Panc1 (cell line): ENCODE results near the gene TBCC. TPM values are rescaled to one million over a fixed set of nuclear protein-coding genes. Genes with fewer than 3 reads are reported as not detected.

ENCODE experiments used
- ATAC-seq: fragments of 200-7000 bp; cut with Tn5 transposase; 2 replicates; pipeline ENCODE4 v1.9.1; 2020; ENCODE audit warnings: mild to moderate bottlenecking, moderate library complexity
- BruUV-seq: library from RNA; stranded (reverse); fragments of 400-500 nt; replicated peaks from 2 replicates; lab custom pipeline; 2021; lab: Mats Ljungman, UMichigan
- CTCF ChIA-PET: fragments of 300-600 bp; sonication (Branson Sonifier 250); formaldehyde crosslinking; loops from one replicate; lab custom pipeline; 2022; ENCODE audit warnings: antibody characterized with exemption; lab: Charles Lee
- POLR2A ChIA-PET: fragments of 300-600 bp; sonication (Branson Sonifier 250); formaldehyde crosslinking; loops from one replicate; lab custom pipeline; 2022; ENCODE audit warnings: antibody characterized with exemption; lab: Charles Lee
- DNase-seq: peaks from one replicate; pipeline ENCODE4 v3.0.0-alpha.2; 2010; ENCODE audit warnings: low read depth, low spot score
- H3K27ac ChIP-seq: 2 replicates; pipeline ENCODE4 v1.5.1; 2011; ENCODE audit warnings: mild to moderate bottlenecking, low read length, inconsistent platforms
- H3K27me3 ChIP-seq: fragments of 200-500 bp; sonication (Bioruptor generic); 2 replicates; pipeline ENCODE4 v1.6.0; 2014; ENCODE audit warnings: low read length, inconsistent platforms; ENCODE audit not compliant: control insufficient read depth, insufficient read depth
- H3K36me3 ChIP-seq: fragments of 200-500 bp; sonication (Bioruptor generic); 2 replicates; pipeline ENCODE4 v1.5.1; 2014; ENCODE audit warnings: inconsistent platforms, mild to moderate bottlenecking, low read length, moderate library complexity; ENCODE audit not compliant: control insufficient read depth, insufficient read depth
- H3K4me1 ChIP-seq: 2 replicates; pipeline ENCODE4 v1.5.1; 2011; ENCODE audit warnings: inconsistent platforms, mild to moderate bottlenecking, low read length, moderate library complexity; ENCODE audit not compliant: control insufficient read depth, insufficient read depth
- H3K4me3 ChIP-seq, 2 experiments: 2 replicates each; pipeline ENCODE4 v1.5.1; 2011 to 2012; ENCODE audit warnings: low read depth in 2 of 2, low read length in 2 of 2, mild to moderate bottlenecking in 2 of 2, inconsistent platforms in 1 of 2, moderate library complexity in 1 of 2
- H3K9me3 ChIP-seq: fragments of 200-500 bp; sonication (Bioruptor generic); 2 replicates; pipeline ENCODE4 v1.5.1; 2014; ENCODE audit warnings: low read depth, mild to moderate bottlenecking, inconsistent platforms, low read length, moderate library complexity; ENCODE audit not compliant: control insufficient read depth, insufficient read depth
- POLR2AphosphoS5 ChIP-seq: IDR thresholded peaks from 2 replicates; pipeline ENCODE4 v1.6.1; 2012; ENCODE audit warnings: mild to moderate bottlenecking, low read depth, low read length, moderate library complexity
- SIN3A ChIP-seq: IDR thresholded peaks from 2 replicates; pipeline ENCODE4 v1.6.1; 2012; ENCODE audit warnings: low read depth, mild to moderate bottlenecking, low read length, moderate library complexity, borderline replicate concordance; ENCODE audit not compliant: insufficient read depth
- TCF7L2 ChIP-seq: IDR thresholded peaks from 2 replicates; pipeline ENCODE4 v1.6.1; 2011; ENCODE audit warnings: mild to moderate bottlenecking, low read depth, low read length, inconsistent platforms
- in situ Hi-C: cut with HindIII; loops from 2 replicates; pipeline ENCODE4 v1.10.0; 2016; ENCODE audit warnings: low sequenced_read_pairs, low pct_unique_long_range_greater_than_20kb
- intact Hi-C: fragments of 100-400 bp; cut with micrococcal nuclease; formaldehyde crosslinking; loops from one replicate; pipeline ENCODE4 v1.10.0; 2022; ENCODE audit not compliant: unreplicated experiment
- total RNA-seq: library from RNA; stranded (reverse); gene quantifications from one replicate; pipeline ENCODE4 v1.2.1, GENCODE V29; 2021; ENCODE audit not compliant: unreplicated experiment
- TF ChIP-seq, protein P1 (sequence below), 2 experiments: IDR thresholded peaks; 2 replicates each; pipeline ENCODE4 v1.6.1; 2011 to 2012; ENCODE audit warnings: low read depth in 2 of 2, control low read depth in 1 of 2, low read length in 1 of 2, mild to moderate bottlenecking in 1 of 2, moderate library complexity in 1 of 2; ENCODE audit not compliant: insufficient read depth in 1 of 2
- TF ChIP-seq, protein P2 (sequence below): fragments of 450-650 bp; IDR thresholded peaks from 2 replicates; pipeline ENCODE4 v1.5.1; 2017; ENCODE audit warnings: mild to moderate bottlenecking

The TBCC gene
- total RNA-seq, 1 experiment from 2014 or later, result 25.7 TPM

DNA sequence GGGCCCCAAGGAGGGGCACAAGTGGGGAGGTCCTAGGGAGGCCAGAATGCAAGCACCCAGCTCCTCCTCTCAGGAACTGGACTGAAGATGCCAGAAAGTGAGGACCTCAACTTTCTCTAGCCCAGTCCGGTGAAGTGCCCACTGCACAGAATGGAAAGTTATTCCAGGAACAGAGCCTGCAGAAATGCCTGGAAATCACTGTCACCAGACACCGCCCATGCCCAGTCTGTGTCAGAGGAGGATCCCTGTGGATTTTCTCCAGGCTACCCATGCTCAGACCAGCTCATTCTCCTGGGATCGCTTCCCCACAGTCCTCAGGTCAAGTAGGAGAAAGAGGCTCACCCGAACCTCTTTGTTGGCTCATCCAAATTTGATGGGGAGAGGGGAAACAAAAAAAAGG, 30.0 kb downstream of the TBCC start:
- in situ Hi-C loops, result no loop called here
- Histone ChIP-seq H3K27me3 (no peaks in the 10 kb centered on the region), H3K36me3 (no peaks in the 10 kb centered on the region), H3K9me3 (no peaks in the 10 kb centered on the region), H3K4me3 (no peak overlapping the region), H3K27ac (no peak overlapping the region), H3K4me1 (no peaks in the 10 kb centered on the region; the same call in none of the 2 replicates)
- TF ChIP-seq, protein P1, sequence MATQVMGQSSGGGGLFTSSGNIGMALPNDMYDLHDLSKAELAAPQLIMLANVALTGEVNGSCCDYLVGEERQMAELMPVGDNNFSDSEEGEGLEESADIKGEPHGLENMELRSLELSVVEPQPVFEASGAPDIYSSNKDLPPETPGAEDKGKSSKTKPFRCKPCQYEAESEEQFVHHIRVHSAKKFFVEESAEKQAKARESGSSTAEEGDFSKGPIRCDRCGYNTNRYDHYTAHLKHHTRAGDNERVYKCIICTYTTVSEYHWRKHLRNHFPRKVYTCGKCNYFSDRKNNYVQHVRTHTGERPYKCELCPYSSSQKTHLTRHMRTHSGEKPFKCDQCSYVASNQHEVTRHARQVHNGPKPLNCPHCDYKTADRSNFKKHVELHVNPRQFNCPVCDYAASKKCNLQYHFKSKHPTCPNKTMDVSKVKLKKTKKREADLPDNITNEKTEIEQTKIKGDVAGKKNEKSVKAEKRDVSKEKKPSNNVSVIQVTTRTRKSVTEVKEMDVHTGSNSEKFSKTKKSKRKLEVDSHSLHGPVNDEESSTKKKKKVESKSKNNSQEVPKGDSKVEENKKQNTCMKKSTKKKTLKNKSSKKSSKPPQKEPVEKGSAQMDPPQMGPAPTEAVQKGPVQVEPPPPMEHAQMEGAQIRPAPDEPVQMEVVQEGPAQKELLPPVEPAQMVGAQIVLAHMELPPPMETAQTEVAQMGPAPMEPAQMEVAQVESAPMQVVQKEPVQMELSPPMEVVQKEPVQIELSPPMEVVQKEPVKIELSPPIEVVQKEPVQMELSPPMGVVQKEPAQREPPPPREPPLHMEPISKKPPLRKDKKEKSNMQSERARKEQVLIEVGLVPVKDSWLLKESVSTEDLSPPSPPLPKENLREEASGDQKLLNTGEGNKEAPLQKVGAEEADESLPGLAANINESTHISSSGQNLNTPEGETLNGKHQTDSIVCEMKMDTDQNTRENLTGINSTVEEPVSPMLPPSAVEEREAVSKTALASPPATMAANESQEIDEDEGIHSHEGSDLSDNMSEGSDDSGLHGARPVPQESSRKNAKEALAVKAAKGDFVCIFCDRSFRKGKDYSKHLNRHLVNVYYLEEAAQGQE (IDR thresholded peaks at IDR 0.05; ENCODE audit: insufficient read depth in 1 of 2, low read depth in 2 of 2, low read length in 1 of 2), result no peak
- no peak for TF ChIP-seq POLR2AphosphoS5
- no peak for TF ChIP-seq TCF7L2
- TF ChIP-seq SIN3A, result no peak
- TF ChIP-seq, protein P2, sequence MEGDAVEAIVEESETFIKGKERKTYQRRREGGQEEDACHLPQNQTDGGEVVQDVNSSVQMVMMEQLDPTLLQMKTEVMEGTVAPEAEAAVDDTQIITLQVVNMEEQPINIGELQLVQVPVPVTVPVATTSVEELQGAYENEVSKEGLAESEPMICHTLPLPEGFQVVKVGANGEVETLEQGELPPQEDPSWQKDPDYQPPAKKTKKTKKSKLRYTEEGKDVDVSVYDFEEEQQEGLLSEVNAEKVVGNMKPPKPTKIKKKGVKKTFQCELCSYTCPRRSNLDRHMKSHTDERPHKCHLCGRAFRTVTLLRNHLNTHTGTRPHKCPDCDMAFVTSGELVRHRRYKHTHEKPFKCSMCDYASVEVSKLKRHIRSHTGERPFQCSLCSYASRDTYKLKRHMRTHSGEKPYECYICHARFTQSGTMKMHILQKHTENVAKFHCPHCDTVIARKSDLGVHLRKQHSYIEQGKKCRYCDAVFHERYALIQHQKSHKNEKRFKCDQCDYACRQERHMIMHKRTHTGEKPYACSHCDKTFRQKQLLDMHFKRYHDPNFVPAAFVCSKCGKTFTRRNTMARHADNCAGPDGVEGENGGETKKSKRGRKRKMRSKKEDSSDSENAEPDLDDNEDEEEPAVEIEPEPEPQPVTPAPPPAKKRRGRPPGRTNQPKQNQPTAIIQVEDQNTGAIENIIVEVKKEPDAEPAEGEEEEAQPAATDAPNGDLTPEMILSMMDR, result no peak
- POLR2A ChIA-PET, result interaction anchor here (0.7 kb wide), 1 partner anchor 146 kb away, joined by 3 read pairs; no protein-coding TSS in a partner anchor
- CTCF ChIA-PET, result interaction anchor here (0.5 kb wide), 1 partner anchor 164 kb away, joined by 4 read pairs; the partner anchor contains the start of gene RPL7L1
- no peak for DNase-seq
- no TSS peak for BruUV-seq
- intact Hi-C loops, result no loop called here
- ATAC-seq, result no peak

DNA sequence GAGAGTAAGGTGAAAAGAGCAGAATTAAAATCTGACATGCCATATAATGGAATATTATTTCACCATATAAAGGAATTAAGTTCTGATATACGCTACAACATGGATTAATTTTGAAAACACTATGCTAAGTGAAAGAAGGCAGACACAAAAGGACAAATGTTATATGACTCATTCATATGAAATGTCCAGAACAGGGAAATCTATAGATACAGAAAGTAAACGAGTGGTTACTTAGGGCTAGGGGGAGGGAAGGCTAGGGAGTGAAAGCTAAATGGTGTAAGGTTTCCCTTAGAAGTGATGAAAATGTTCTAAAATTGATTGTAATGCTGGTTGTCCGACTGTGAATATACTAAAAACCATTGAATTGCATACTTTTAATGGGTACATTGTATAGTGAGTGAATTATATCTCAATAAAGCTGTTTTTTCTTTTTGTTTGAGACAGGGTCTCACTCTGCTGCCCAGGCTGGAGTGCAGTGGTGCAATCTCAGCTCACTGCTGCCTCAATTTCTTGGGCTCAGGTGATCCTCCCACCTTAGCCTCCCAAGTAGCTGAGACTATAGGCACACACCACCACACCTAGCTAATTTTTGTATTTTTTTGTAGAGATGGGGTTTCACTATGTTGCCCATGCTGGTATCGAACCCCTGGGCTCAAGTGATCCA, 31.7 kb downstream of the TBCC start:
- H3K27me3 ChIP-seq, result no peaks in the 10 kb centered on the region
- no peaks in the 10 kb centered on the region; the same call in 1 of the 2 replicates for H3K4me1 ChIP-seq
- DNase-seq (no peak), ATAC-seq (0 out of 2 replicates have a peak, but pooled peaks have one; percentile 39)
- H3K27ac ChIP-seq, result no peak overlapping the region
- no TSS peak for BruUV-seq
- TF ChIP-seq, protein P2, result no peak
- TF ChIP-seq, protein P1 (IDR thresholded peaks at IDR 0.05; ENCODE audit: insufficient read depth in 1 of 2, low read depth in 2 of 2, low read length in 1 of 2), result no peak
- TF ChIP-seq POLR2AphosphoS5, result no peak
- no peak for TF ChIP-seq SIN3A
- no peak for TF ChIP-seq TCF7L2
- no peak overlapping the region for H3K4me3 ChIP-seq
- in situ Hi-C loops (no loop called here), intact Hi-C loops (no loop called here)
- no peaks in the 10 kb centered on the region for H3K9me3 ChIP-seq
- ChIA-PET POLR2A (no interaction called here), CTCF (no interaction called here)
- H3K36me3 ChIP-seq, result no peaks in the 10 kb centered on the region
